Stimulated activated CD8-positive, alpha-beta memory T cell treated with anti-CD3 and anti-CD28 coated beads, Interleukin-12 subunit alpha, Interleukin-12 subunit beta, amount 100 ng/mL, for 1 hour (primary cell): ENCODE results near the gene AUTS2.
A peak's percentile ranks its signal among the peaks of the same experiment; 100 is the strongest.
"Not testable (repeated sequence)": the region's sequence is repeated elsewhere in the genome, so short reads cannot be mapped to it uniquely, and the experiment has no call there.

ENCODE experiments used
- DNase-seq: peaks from one replicate; pipeline ENCODE4 v3.0.0-alpha.2; 2020; ENCODE audit warnings: low read depth

AUTS2 gene

GRCh38 chr7:70634610-70635068 is 1036.4 kb downstream of the AUTS2 start:
- no peak for DNase-seq

GRCh38 chr7:70635633-70636032 is 1037.4 kb downstream of the AUTS2 start:
- no peak for DNase-seq

DNA sequence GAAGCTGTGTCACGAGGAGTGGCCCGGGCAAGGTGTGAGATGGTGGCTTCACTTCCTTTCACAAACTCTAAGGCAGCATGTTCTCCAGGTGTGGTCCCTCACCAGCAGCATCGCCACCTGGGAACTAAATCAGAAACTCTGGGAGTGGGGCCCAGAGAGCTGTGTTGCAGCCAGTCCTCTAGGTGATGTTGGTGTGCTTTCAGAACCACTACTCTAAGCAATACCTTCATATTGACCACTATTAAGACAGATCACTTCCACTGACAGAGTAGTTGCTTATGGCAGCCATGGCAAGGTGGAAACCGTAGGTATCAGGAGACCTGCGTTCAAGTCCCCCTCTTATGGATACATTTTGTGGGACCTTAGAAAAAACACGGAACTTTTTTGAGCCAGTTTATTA is 1037.9 kb downstream of the AUTS2 start:
- no peak for DNase-seq

- DNase-seq, result no peak
Observed at GRCh38 chr7:70637726-70638125, 1039.5 kb downstream of the AUTS2 start.

GRCh38 chr7:70638158-70639107 is 1040.2 kb downstream of the AUTS2 start:
- DNase-seq, result no peak

DNA sequence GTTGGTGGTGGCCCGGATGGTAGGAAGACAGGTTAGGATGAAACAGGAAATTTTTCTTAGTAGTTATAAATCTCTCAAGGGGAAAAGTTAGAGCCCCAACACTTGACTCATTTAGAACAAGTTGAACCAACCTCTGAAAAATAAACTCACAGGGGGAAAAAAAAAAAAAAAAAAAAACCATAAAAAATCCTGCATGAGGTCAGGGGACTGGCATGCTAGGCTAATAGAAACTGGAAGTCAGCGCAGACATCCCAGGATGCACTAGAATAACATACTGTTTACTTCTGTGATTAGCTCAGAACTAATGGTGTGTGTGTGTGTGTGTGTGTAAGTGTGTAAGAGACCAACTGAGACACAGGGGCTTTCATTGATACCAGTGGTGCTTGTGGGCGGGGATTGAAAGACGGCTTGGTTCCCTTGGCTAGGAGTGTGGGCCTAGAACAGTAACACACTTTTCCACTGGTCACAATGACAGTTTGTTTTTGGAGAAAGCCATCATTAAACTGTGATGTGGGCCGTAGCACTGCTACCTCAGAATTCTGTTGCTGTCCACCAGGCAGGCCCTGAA is 1042.1 kb downstream of the AUTS2 start:
- no peak for DNase-seq

GRCh38 chr7:70641882-70642281 is 1043.6 kb downstream of the AUTS2 start:
- no peak for DNase-seq

GRCh38 chr7:70645279-70645678 is 1047.0 kb downstream of the AUTS2 start:
- no peak for DNase-seq

DNA sequence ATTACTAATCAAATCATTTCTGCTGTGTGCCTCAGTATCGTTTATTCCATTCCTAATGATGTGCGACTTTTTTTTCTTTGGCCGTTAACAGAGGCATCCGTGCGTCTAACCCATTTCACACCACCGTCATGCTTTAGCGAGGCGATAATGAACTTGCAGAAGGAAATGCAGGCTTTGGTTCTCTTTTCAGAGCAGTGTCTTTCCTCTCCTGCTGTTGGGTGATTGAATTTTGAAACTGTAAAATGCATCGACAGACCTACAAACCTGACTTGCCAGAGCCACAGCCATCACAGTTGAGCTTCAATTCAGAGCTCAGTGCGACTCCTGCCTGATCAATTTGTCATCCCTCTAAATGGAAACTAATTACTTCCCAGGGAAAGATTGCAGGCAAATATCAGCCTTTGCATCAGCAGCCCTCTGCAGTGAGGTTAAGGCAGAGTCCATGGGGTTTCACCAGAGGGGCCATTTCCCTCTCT is 1047.6 kb downstream of the AUTS2 start:
- no peak for DNase-seq

DNA sequence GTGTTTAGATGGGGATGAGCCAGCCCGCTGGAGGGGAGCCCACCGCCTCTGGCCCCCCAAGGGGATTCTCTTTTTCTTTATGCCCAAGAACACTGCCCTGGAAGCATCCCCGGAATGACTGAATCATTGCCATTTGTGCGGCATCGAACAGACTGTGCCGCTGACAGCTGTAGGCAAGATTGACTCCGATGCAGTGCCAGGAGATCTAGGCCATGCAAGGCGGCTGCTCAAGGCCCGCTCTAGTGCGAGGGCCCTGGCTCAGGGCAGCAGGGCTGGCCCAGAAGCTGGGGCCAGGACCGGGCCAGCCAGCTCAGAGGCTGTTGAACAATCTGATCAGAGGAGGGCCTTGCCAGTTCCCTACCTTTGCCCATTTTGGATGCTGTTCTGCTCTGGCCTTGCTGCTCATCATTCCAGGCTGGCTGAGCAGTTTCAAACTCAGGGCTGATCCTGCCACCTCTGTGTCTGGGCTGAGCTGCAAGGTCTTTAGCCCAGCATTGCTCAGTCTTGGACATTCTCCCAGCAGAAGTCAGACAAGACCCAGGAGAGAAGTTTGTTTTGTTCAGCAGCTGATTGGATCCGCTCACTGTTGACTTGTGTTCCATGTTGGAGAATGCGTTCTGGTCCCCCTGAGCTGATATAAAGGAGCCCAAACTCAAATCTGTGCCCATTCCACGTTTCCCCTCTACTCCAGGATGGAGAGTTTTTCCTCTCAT is 1048.4 kb downstream of the AUTS2 start:
- no peak for DNase-seq

GRCh38 chr7:70647801-70648498 is 1049.7 kb downstream of the AUTS2 start:
- DNase-seq, result peak; percentile 66

GRCh38 chr7:70648499-70648861 is 1050.2 kb downstream of the AUTS2 start:
- not testable (repeated sequence) for DNase-seq

DNA sequence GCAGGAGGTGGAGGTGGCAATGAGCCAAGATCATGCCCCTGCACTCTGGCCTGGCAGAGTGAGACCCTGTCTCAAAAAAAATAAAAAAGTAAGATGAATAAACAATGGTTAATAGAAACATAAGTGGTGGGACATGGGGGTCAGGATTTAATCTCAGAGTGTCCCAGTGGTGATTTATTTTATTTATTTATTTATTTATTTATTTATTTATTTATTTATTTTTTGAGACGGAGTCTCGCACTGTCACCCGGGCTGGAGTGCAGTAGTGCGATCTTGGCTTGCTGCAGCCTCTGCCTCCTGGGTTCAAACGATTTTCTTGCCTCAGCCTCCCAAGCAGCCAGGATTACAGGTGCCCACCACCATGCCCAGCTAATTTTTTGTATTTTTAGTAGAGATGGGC is 1051.0 kb downstream of the AUTS2 start:
- DNase-seq, result no peak

DNA sequence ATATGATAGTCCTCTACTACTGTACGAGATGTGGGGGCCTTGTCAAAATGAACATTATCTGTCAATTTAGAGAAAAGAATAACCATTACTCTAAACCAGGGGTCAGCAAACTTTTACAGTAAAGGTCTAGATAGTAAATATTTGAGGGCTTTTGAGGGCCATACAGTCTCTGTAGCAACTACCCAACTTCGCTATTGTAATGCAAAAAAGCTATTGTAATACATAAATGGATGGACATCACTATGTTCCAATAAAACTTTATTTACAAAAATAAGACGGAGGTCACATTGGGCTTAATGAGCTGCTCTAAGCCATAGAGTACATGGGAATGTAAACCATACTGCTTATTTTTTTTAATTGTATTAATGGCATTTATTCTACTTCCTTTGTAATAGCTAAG is 1055.9 kb downstream of the AUTS2 start:
- DNase-seq, result no peak

DNA sequence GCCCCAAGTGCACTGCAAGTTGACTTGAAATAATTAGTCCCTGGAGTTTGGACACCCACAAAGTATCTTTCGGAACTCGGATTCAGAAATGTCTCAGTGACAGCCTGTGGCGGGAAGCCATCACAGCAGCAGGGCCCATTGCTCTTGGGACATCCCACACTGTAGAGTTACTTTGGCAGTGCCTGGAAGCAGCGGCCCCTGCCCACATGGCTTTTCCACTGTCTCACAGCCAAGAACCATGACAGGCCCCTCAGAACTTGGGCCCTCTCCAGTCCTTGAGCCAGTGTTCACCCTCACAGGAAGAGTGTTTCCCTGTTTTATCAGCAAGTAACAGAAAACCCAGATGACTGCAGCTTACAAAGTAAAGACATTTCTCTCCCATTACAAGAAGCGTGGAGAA is 1056.7 kb downstream of the AUTS2 start:
- DNase-seq, result no peak

DNA sequence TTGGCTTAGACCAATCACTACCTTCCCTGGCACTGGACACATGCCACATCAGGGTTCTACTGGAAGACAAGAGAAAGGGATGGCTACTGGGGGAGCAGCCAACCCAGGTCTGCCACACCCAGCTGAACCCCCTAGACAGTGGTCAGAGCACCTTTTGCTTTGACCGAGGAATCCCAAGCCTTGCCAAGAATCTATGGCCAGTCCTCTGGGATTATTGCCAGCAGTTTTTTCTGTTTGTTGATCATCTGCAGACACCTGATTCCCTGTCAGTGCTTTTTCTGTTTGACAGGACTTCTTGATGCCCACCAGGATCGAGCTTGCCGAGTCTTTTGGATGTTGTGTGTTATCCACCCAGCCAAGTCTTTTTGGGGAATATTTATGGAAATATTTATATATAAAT is 1057.4 kb downstream of the AUTS2 start:
- DNase-seq, result no peak

- no peak for DNase-seq
Observed at GRCh38 chr7:70657571-70657970, 1059.3 kb downstream of the AUTS2 start.

- DNase-seq, result no peak
Observed at GRCh38 chr7:70657989-70658632, 1059.8 kb downstream of the AUTS2 start.

DNA sequence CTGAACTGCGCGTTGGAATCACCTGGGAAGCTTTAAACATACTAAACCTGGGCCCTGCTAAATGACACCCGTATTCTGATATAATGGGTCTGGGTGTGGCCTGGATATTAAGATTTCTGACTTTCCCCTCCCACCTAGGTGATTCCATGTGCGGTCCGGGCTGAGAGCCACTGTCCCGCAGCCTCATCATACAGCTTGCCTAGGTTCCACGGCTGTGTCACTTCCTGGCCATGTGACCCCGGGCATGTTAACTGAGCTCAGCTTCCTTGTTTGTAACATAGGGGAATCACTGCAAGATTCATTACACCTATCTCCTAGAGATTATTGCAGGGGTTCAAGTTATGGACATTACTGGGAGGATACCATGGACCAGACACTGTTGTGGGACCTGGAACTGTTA is 1061.0 kb downstream of the AUTS2 start:
- no peak for DNase-seq

- peak; percentile 32 for DNase-seq
Observed at GRCh38 chr7:70660154-70660818, 1062.0 kb downstream of the AUTS2 start.

DNA sequence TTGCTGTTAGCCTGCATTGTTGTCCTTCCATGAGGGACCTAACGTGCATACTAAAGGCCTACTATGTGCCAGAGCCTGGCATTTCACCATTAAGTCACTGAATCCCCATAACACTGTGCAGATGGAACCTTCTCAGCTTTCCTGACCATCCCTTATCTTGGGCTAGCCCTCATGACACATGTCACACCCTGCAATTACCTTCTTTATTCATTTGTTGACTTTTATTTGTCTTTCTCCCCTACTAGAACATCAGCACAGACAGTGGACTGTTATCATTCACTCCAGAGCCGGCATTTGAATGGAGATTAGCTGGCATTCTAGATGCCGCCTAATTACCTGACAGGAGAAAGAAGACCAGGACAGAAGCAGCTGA is 1062.5 kb downstream of the AUTS2 start:
- no peak for DNase-seq
